Osteocyte (in vitro differentiated cells): ENCODE measurements around the gene SPPL3. TPM values are rescaled to one million over a fixed set of nuclear protein-coding genes. Genes with fewer than 3 reads are reported as not detected.
A peak's percentile ranks its signal among the peaks of the same experiment; 100 is the strongest.

Experiments used
- DNase-seq: peaks from one replicate; pipeline ENCODE4 v3.0.0; 2021; ENCODE audit warnings: mixed read lengths; ENCODE audit not compliant: unreplicated experiment; ENCODE audit errors: extremely low spot score
- H3K27ac Mint-ChIP-seq: one replicate; pipeline ENCODE4 v1.8.0; 2021; ENCODE audit warnings: mild to moderate bottlenecking, mixed read lengths; ENCODE audit not compliant: unreplicated experiment
- H3K27me3 Mint-ChIP-seq: one replicate; pipeline ENCODE4 v1.8.0; 2021; ENCODE audit warnings: mixed read lengths; ENCODE audit not compliant: unreplicated experiment
- H3K36me3 Mint-ChIP-seq: one replicate; pipeline ENCODE4 v1.8.0; 2021; ENCODE audit warnings: mixed read lengths; ENCODE audit not compliant: unreplicated experiment
- H3K4me1 Mint-ChIP-seq: one replicate; pipeline ENCODE4 v1.8.0; 2021; ENCODE audit warnings: mixed read lengths; ENCODE audit not compliant: unreplicated experiment
- H3K4me3 Mint-ChIP-seq: one replicate; pipeline ENCODE4 v1.8.0; 2021; ENCODE audit warnings: mild to moderate bottlenecking, moderate library complexity, mixed read lengths; ENCODE audit not compliant: unreplicated experiment
- H3K9me3 Mint-ChIP-seq: one replicate; pipeline ENCODE4 v1.8.0; 2021; ENCODE audit warnings: mixed read lengths; ENCODE audit not compliant: unreplicated experiment
- total RNA-seq: library from RNA; stranded (reverse); gene quantifications from 2 replicates; pipeline ENCODE4 v1.2.1, GENCODE V29; 2021
- TF ChIP-seq, protein P1 (sequence below): fragments of 200-600 bp; sonication (generic); IDR thresholded peaks from 2 replicates; pipeline ENCODE4 v1.5.0; 2021; ENCODE audit warnings: antibody characterized with exemption, mild to moderate bottlenecking, moderate library complexity

Gene SPPL3
- total RNA-seq, 1 donor from 2014 or later = 61.7 TPM

DNA sequence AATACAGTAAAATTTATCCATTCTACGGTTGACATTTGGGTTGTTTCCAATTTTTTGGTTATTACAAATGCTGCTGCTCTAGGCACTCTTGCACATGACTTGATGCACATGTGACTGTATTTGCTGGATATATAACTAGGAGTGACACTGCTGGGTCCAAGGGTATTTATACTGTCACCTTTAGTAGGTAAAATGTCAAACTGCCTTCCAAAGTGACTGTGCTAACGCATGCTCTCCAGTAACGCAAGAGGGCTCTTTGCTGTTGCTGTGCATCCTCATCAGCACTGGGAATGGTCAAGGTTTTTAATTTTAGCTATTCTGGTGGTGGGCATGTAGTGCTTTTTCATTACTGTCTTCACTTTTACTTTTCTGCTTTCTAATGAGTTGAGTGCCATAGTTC, 116.3 kb downstream of the SPPL3 start:
- H3K27me3 Mint-ChIP-seq = no peaks in the 10 kb centered on the region
- H3K27ac Mint-ChIP-seq = no peak overlapping the region
- no peak for DNase-seq
- TF ChIP-seq, protein P1, sequence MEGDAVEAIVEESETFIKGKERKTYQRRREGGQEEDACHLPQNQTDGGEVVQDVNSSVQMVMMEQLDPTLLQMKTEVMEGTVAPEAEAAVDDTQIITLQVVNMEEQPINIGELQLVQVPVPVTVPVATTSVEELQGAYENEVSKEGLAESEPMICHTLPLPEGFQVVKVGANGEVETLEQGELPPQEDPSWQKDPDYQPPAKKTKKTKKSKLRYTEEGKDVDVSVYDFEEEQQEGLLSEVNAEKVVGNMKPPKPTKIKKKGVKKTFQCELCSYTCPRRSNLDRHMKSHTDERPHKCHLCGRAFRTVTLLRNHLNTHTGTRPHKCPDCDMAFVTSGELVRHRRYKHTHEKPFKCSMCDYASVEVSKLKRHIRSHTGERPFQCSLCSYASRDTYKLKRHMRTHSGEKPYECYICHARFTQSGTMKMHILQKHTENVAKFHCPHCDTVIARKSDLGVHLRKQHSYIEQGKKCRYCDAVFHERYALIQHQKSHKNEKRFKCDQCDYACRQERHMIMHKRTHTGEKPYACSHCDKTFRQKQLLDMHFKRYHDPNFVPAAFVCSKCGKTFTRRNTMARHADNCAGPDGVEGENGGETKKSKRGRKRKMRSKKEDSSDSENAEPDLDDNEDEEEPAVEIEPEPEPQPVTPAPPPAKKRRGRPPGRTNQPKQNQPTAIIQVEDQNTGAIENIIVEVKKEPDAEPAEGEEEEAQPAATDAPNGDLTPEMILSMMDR = no peak
- peaks cover 22% of the 10 kb centered on the region for H3K36me3 Mint-ChIP-seq
- H3K9me3 Mint-ChIP-seq = peaks cover 4% of the 10 kb centered on the region
- peaks cover 8% of the 10 kb centered on the region for H3K4me1 Mint-ChIP-seq
- no peak overlapping the region for H3K4me3 Mint-ChIP-seq

DNA sequence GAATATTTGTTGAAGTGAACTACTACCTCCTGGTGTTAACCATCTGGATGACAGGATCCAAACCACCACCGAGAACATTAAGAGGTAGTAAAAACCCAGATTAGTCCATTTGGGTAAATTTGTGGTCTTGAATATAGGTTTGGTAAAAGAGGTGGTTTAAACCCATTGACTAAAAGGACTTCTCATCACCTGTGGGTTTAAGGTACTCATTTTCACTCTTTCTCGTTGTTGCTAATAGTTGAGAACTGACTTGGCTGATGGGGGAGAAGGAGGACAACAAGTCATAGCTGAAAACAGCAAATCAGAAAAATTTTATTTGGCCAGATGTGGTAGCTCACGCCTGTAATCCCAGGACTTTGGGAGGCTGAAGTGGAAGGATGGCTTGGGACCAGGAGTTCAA, 119.4 kb downstream of the SPPL3 start:
- Mint-ChIP-seq H3K36me3 (peaks cover 25% of the 10 kb centered on the region), H3K4me3 (no peak overlapping the region), H3K27ac (no peak overlapping the region), H3K9me3 (no peaks in the 10 kb centered on the region), H3K4me1 (peaks cover 5% of the 10 kb centered on the region), H3K27me3 (no peaks in the 10 kb centered on the region)
- DNase-seq = no peak
- TF ChIP-seq, protein P1 = no peak

DNA sequence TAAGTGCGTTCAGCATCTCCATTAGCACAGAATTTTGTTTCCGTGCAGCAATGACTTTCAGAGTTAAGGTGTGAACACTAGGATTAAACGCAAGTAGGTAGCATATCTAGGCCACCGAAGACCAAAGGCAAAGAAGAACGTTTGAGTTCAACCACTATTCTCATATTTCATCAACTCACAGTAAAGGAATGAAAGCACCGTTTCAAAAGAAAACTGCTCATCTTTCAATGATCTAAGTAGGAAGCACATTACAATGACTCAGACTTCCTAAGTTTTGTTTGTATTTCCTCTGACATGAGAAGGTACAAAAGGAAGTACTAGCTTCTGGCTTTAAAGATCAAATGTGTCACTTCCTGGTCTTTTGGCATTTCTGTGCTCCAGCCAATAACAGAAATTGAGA, 121.0 kb downstream of the SPPL3 start:
- Mint-ChIP-seq H3K9me3 (no peaks in the 10 kb centered on the region), H3K27ac (peak overlapping the region; percentile 46), H3K36me3 (peaks cover 33% of the 10 kb centered on the region), H3K27me3 (no peaks in the 10 kb centered on the region), H3K4me3 (no peak overlapping the region), H3K4me1 (peaks cover 5% of the 10 kb centered on the region)
- DNase-seq = no peak
- TF ChIP-seq, protein P1 = no peak

DNA sequence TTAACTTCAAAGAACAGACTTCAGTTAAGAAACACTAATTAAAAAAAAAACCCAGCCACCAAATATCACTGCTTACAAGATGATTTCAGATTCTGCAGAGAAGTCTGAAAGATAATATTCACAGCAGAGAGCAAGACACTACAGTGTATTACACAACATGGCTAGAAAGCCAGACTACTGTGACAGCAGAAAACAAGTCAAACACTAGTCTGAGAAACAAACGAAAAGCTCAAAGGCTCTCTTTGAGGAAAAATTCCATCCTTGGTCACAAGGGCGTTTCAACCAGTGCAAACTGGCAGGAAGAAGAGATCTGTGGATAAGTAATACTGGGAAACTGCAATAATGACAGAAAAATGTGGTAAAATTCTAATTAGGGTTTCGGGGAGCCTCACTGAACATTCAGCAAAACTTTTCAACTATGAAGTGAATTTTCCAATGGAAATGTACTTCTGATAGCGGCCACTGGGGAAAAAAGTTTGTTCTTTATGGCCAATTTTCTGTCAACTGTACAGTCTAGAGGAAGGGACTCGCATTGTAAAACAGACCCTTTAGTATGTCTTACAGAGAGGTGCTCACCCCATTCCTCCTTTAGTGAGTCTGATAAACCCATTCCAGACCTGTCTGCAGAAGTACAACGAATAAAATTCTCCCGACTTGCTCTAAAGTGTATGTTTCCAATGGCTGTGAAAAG, 128.2 kb downstream of the SPPL3 start:
- Mint-ChIP-seq H3K27ac (no peak overlapping the region), H3K4me3 (no peak overlapping the region), H3K36me3 (peaks cover 17% of the 10 kb centered on the region), H3K4me1 (peaks cover 9% of the 10 kb centered on the region), H3K9me3 (no peaks in the 10 kb centered on the region), H3K27me3 (no peaks in the 10 kb centered on the region)
- DNase-seq = no peak
- TF ChIP-seq, protein P1 = peak; percentile 24

DNA sequence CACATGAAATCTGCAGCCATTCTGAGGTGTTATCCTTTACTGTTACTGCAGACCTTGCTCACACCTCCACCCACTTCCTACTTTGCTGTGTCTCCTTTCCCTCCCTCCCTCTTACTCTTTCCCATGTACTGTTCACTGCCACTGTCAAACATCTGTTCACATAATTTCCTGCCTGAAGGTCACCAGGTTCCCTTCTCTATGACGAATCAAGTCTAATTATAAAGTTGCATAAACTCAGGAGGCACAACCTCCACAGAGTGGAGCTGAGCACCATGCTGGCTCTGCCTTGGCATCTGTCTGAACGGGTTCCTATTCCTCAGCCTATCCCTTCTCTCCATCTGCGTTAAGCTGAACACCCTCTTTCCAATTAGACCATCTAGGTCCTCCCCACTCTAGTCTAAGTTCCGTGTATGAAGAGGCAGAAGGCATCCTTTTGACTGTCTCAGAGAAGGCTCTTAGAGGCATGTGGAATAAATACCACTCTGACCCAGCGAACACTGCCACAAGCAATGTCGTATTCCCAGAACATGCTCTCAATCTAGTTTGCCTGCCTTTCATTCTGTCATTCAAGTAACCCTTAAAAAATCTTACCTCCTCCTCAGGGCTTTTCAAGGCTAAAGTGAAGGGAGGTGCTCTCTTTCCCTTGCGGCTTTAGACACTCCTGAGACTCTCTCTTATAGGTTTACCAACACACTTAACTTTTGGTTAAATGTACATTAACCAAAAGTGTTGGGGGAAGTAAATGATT, 129.8 kb downstream of the SPPL3 start:
- Mint-ChIP-seq H3K4me1 (peaks cover 17% of the 10 kb centered on the region), H3K36me3 (peaks cover 19% of the 10 kb centered on the region), H3K27ac (no peak overlapping the region), H3K27me3 (no peaks in the 10 kb centered on the region), H3K9me3 (no peaks in the 10 kb centered on the region), H3K4me3 (no peak overlapping the region)
- DNase-seq = no peak
- TF ChIP-seq, protein P1 = no peak
